Measurements from ENCODE around the gene INPP5E. TPM values are rescaled to one million over a fixed set of nuclear protein-coding genes. Genes with fewer than 3 reads are reported as not detected.

Gene INPP5E
- total RNA-seq, 4 donors from 2014 or later = 6.7 to 19.7 (median 11.2) TPM

DNA sequence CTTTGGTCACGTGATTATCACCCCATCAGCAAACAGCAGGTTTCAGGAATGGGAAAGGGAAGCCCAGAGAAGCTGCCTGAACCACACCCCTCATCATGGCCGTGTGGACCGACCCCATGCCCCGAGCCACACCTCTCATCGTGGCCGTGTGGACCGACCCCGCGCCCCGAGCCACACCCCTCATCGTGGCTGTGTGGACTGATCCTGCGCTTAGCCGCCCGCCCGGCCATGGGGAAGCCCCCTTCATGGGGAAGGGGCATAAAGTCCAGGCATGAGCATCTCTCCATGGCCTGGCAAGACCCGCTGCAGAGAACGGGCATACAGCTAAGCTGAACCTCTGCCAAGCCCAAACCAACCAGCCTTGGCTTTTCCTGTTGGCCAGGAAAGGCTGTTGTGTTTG, 46.1 kb downstream of the INPP5E start:
- no peak for TF ChIP-seq POLR2A (IDR thresholded peaks at IDR 0.05)
- TF ChIP-seq, protein P1, sequence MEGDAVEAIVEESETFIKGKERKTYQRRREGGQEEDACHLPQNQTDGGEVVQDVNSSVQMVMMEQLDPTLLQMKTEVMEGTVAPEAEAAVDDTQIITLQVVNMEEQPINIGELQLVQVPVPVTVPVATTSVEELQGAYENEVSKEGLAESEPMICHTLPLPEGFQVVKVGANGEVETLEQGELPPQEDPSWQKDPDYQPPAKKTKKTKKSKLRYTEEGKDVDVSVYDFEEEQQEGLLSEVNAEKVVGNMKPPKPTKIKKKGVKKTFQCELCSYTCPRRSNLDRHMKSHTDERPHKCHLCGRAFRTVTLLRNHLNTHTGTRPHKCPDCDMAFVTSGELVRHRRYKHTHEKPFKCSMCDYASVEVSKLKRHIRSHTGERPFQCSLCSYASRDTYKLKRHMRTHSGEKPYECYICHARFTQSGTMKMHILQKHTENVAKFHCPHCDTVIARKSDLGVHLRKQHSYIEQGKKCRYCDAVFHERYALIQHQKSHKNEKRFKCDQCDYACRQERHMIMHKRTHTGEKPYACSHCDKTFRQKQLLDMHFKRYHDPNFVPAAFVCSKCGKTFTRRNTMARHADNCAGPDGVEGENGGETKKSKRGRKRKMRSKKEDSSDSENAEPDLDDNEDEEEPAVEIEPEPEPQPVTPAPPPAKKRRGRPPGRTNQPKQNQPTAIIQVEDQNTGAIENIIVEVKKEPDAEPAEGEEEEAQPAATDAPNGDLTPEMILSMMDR (IDR thresholded peaks at IDR 0.05) = no peak
- Histone ChIP-seq H3K36me3 (no peaks in the 10 kb centered on the region), H3K9me3 (no peaks in the 10 kb centered on the region), H3K27ac (no peak overlapping the region), H3K4me3 (no peak overlapping the region), H3K4me1 (no peaks in the 10 kb centered on the region), H3K27me3 (no peaks in the 10 kb centered on the region)
- DNase-seq = no peak
- intact Hi-C loops (cut with DNase I; ENCODE audit: low total_unique reads) = no loop called here

DNA sequence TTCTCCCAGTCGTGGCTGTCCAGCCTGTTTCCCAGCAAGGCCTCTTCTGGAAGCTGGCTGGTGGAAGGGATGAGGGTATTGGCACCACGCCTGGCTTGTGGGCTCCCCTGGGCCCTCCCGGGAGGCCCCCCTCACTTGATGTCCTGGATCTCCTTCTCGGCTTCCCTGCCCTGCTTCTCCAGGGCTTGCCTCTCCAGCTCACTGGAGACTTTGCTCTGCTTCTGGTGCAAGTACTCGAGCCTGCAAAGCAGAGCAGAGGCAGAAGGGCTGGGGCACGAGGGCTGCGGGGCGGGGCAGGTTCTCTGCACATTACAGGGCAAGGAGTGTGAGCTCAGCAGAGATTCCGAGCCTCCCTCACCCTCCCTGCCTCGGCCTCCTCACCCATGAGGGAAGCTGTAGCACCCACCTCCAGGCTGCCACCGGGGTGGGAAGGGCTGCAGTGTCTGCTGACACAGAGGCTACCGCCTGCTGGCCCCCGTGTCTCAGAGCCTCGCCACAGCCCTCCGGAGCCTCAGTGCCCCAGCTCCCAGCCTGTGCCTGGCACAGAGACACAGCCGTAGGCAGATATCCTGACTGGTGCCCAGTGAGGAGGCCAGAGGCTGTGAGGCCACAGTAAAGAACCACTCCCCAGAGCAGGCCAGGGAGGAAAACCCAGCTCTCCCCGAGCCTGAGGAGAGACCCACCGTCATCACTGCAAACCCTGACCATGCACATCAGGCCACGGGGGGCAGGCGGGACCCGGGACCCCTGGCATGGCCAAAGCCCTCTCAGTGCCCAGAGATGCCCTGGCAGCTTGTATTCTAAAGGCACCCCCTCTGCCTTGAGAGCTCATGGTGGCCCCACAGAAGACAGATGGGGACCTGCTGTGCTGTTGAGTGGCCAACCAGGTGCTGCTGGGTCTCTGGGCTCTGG, 46.9 kb downstream of the INPP5E start:
- no peak for TF ChIP-seq POLR2A (IDR thresholded peaks at IDR 0.05)
- TF ChIP-seq, protein P1 (IDR thresholded peaks at IDR 0.05) = no peak

DNA sequence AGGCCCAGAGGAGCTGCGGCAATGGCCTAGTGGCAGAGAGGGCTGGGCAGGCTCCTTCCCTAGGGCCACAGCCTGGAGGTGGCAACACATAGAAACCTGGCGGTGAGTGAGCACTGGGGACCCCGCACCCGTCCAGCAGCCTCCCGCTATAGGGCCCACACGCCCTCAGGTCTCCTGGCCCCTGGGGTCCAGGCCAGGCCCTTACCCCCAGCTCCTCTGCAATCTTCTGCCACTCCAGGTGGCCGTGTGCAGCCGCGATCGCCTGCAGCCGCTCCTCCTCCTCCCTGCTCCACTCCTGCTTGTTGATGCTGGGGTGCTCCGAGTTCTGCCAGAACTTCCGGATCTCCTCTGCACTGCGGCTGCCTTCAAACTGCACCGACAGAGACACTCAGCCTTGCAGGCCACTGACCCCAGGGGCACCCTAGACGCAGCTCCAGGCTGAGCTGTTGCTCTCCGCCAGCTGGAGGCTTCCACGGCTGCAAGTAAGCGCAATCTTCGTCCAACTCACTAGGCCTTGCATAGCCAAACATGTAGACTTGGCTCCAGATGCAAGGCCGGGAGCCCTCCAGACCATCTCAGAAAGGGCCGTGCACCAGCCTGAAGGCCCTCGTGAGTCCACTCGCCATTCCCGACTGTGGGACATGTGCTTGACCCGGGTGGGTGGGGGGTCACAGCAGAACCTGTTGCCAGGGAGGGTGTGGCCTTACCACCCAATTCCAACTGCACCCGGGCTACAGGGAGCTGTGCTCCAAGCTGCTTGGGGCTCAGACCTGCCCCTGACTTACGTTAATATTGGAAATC, 47.7 kb downstream of the INPP5E start:
- intact Hi-C loops (cut with DNase I; ENCODE audit: low total_unique reads) = no loop called here
- Histone ChIP-seq H3K4me3 (no peak overlapping the region), H3K27ac (no peak overlapping the region), H3K4me1 (no peaks in the 10 kb centered on the region), H3K9me3 (no peaks in the 10 kb centered on the region), H3K27me3 (no peaks in the 10 kb centered on the region), H3K36me3 (no peaks in the 10 kb centered on the region)
- DNase-seq = no peak
- TF ChIP-seq, protein P1 (IDR thresholded peaks at IDR 0.05) = no peak
- no peak for TF ChIP-seq POLR2A (IDR thresholded peaks at IDR 0.05)

More for the DNA sequence above, 46.9 kb downstream of the INPP5E start:
- intact Hi-C loops (cut with DNase I; ENCODE audit: low total_unique reads) = no loop called here
- Histone ChIP-seq H3K4me1 (no peaks in the 10 kb centered on the region), H3K4me3 (no peak overlapping the region), H3K27ac (no peak overlapping the region), H3K9me3 (no peaks in the 10 kb centered on the region), H3K27me3 (no peaks in the 10 kb centered on the region), H3K36me3 (no peaks in the 10 kb centered on the region)
- no peak for DNase-seq

DNA sequence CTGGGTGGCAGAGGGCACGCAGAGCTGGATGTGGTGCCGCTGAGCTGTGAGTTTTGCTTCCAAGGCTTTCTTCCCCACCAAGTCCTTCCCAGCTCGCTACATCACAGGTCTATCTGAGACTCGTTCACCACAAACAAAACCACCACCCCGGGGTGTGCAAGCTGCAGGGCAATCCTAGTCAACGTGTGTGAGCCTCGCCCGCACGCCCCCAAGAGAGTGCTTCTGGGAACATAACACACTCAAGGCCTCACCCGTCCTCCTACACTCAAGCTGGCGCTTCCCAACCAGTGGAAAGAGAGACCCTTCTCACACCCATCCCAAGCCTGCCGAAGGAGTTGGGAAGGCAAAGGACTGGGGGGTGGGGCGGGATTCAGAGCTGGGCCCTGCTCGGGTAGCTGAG, 50.2 kb downstream of the INPP5E start:
- intact Hi-C loops (cut with DNase I; ENCODE audit: low total_unique reads) = no loop called here
- no peaks in the 10 kb centered on the region for H3K27me3 ChIP-seq
- H3K27ac ChIP-seq = no peak overlapping the region
- no peak overlapping the region for H3K4me3 ChIP-seq
- no peak for DNase-seq
- H3K9me3 ChIP-seq = no peaks in the 10 kb centered on the region
- H3K36me3 ChIP-seq = no peaks in the 10 kb centered on the region
- no peaks in the 10 kb centered on the region for H3K4me1 ChIP-seq
- TF ChIP-seq, protein P1 (IDR thresholded peaks at IDR 0.05) = no peak
- no peak for TF ChIP-seq POLR2A (IDR thresholded peaks at IDR 0.05)

DNA sequence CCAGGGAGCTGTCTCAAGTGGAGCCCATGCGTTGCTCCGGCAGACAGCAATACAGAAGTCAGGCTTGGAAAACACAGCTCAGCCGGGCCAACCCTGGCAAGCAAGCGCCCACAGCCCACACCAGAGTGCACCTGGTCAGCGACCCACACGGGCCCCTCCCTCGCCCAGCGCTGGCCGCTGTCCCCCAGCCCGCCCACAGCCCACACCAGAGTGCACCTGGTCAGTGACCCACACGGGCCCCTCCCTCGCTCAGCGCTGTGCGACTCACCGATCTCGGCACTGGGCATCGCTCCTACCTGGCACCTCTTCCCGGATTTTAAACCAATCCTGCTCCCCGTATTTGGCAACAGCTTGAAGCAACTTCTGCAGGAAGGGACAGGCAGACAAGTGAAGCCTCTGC, 52.4 kb downstream of the INPP5E start:
- Histone ChIP-seq H3K27ac (no peak overlapping the region), H3K9me3 (no peaks in the 10 kb centered on the region), H3K4me3 (no peak overlapping the region), H3K4me1 (no peaks in the 10 kb centered on the region), H3K36me3 (no peaks in the 10 kb centered on the region), H3K27me3 (no peaks in the 10 kb centered on the region)
- intact Hi-C loops (cut with DNase I; ENCODE audit: low total_unique reads) = no loop called here
- no peak for DNase-seq
- no peak for TF ChIP-seq POLR2A (IDR thresholded peaks at IDR 0.05)
- TF ChIP-seq, protein P1 (IDR thresholded peaks at IDR 0.05) = no peak

All from uterus (tissue), 4 donors.